Head of caudate nucleus (tissue), 42 donors: ENCODE data around the gene PRSS38.
"Not testable (repeated sequence)": the region's sequence is repeated elsewhere in the genome, so short reads cannot be mapped to it uniquely, and the experiment has no call there.

ENCODE experiments used
- DNase-seq, 42 donors: peaks; one replicate each; pipeline versions ENCODE4 v3.0.0 to v3.0.0-alpha.2; 2020 to 2021; ENCODE audit warnings: mixed read lengths in 7 of 42
- intact Hi-C: fragments of 100-400 bp; cut with DNase I; formaldehyde crosslinking; loops from one replicate; pipeline ENCODE4 v1.15.0; 2022

PRSS38 gene

GRCh38 chr1:227877810-227878209 lies 62.3 kb downstream of the PRSS38 start:
- DNase-seq, intact Hi-C loops: not testable (repeated sequence)

- intact Hi-C loops = no loop called here
- peak in 2 of 42 donors; percentile 7 to 35 for DNase-seq
Observed at GRCh38 chr1:227880342-227880924, 65.0 kb downstream of the PRSS38 start.

- DNase-seq = peak in 5 of 42 donors; percentile 0 to 37 (median 6)
- intact Hi-C loops = no loop called here
Observed at GRCh38 chr1:227883073-227883520, 67.6 kb downstream of the PRSS38 start.

GRCh38 chr1:227883641-227884301 lies 68.3 kb downstream of the PRSS38 start:
- peak in 8 of 42 donors; percentile 1 to 34 (median 9) for DNase-seq
- intact Hi-C loops = no loop called here

- intact Hi-C loops = no loop called here
- DNase-seq = peak in 7 of 42 donors; percentile 1 to 14 (median 9)
Observed at GRCh38 chr1:227884370-227885134, 69.1 kb downstream of the PRSS38 start.

GRCh38 chr1:227885135-227885647 lies 69.7 kb downstream of the PRSS38 start:
- DNase-seq = peak in 4 of 42 donors; percentile 1 to 33 (median 12)
- intact Hi-C loops = no loop called here

GRCh38 chr1:227885648-227886502 lies 70.4 kb downstream of the PRSS38 start:
- intact Hi-C loops = no loop called here
- peak in 16 of 42 donors; percentile 2 to 42 (median 14) for DNase-seq

GRCh38 chr1:227886503-227886961 lies 71.1 kb downstream of the PRSS38 start:
- intact Hi-C loops = no loop called here
- peak in 12 of 42 donors; percentile 1 to 40 (median 10) for DNase-seq

- DNase-seq = peak in 19 of 42 donors; percentile 3 to 46 (median 17)
- intact Hi-C loops = no loop called here
Observed at GRCh38 chr1:227886993-227887696, 71.7 kb downstream of the PRSS38 start.

GRCh38 chr1:227887697-227888403 lies 72.4 kb downstream of the PRSS38 start:
- peak in 38 of 42 donors; percentile 22 to 78 (median 52) for DNase-seq

GRCh38 chr1:227888404-227889046 lies 73.0 kb downstream of the PRSS38 start:
- DNase-seq = peak in 14 of 42 donors; percentile 2 to 39 (median 14)
- intact Hi-C loops = no loop called here

More at GRCh38 chr1:227887697-227888403, 72.4 kb downstream of the PRSS38 start:
- intact Hi-C loops = no loop called here

GRCh38 chr1:227889047-227889862 lies 73.8 kb downstream of the PRSS38 start:
- intact Hi-C loops = no loop called here

GRCh38 chr1:227889863-227890405 lies 74.5 kb downstream of the PRSS38 start:
- intact Hi-C loops = no loop called here
- peak in 14 of 42 donors; percentile 1 to 36 (median 11) for DNase-seq

More at GRCh38 chr1:227889047-227889862, 73.8 kb downstream of the PRSS38 start:
- DNase-seq = peak in 9 of 42 donors; percentile 3 to 41 (median 8)

GRCh38 chr1:227890451-227891222 lies 75.2 kb downstream of the PRSS38 start:
- DNase-seq = peak in 16 of 42 donors; percentile 0 to 39 (median 10)
- intact Hi-C loops = no loop called here
